Activated CD4-positive, alpha-beta T cell treated with anti-CD3 and anti-CD28 coated beads, Interleukin-2, amount 50 U/mL, for 16 hours (primary cell): Measurements from ENCODE around the gene EEF1A1.
A peak's percentile ranks its signal among the peaks of the same experiment; 100 is the strongest.

ENCODE experiments used
- DNase-seq: peaks from one replicate; pipeline ENCODE4 v3.0.0-alpha.2; 2020

The EEF1A1 gene

GRCh38 chr6:73503027-73503772 lies 17.6 kb downstream of the EEF1A1 start:
- no peak for DNase-seq

- DNase-seq = no peak
These were observed 22.9 kb downstream of the EEF1A1 start for GRCh38 chr6:73497915-73498314.

DNA sequence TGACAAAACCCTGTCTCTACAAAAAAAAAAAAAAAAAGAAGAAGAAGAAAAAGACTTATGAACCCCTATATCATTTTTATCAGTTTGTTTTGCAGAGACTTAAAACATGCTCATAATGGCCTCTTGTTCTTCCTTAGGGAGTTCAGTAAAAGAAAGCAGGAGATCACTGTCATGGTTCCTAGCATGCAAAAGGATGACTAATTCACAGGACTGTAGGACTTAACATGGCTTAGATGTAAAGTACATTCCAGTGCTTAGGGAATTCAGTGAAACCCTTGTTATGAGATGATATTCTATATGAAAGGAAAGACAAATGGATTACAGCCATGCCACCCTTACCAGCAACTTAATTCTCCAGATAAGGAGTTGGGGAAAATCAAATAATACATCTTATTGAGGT lies 29.5 kb downstream of the EEF1A1 start:
- no peak for DNase-seq

GRCh38 chr6:73487473-73487872 lies 33.4 kb downstream of the EEF1A1 start:
- DNase-seq = no peak

DNA sequence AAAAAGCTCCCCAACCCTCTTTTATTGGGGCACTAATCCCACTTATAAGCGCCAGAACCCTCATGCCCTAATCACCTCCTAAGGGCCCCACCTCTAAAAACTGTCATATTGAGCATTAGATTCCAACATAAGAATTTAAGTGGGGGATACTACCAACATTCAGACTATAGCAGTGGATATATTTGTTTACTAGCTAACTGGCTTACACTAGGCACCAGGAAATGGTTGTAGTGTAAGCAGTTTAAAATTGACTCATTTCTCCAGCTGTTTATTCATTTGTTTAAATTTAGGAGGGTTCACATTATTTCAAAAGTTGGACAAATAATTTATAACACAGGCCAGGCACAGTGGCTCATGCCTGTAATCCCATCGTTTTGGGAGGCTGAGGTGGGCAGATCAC lies 36.4 kb downstream of the EEF1A1 start:
- no peak for DNase-seq

GRCh38 chr6:73481969-73482368 lies 38.9 kb downstream of the EEF1A1 start:
- no peak for DNase-seq

GRCh38 chr6:73477407-73477806 lies 43.4 kb downstream of the EEF1A1 start:
- DNase-seq = no peak

DNA sequence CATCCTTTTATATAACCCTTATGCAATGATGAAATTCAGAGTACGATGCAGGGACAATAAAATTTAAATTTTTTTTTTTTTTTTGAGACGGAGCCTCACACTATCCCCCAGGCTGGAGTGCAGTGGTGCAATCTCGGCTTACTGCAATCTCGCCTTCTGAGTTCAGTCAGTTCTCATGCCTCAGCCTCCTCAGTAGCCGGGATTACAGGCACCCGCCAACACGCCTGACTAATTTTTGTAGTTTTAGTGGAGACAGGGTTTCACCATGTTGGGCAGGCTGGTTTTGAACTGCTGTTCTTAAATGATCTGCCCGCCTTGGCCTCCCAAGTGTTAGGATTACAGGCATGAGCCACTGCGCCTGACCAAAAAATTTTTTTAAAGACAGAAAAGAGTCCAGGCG lies 44.1 kb downstream of the EEF1A1 start:
- peak; percentile 48 for DNase-seq

DNA sequence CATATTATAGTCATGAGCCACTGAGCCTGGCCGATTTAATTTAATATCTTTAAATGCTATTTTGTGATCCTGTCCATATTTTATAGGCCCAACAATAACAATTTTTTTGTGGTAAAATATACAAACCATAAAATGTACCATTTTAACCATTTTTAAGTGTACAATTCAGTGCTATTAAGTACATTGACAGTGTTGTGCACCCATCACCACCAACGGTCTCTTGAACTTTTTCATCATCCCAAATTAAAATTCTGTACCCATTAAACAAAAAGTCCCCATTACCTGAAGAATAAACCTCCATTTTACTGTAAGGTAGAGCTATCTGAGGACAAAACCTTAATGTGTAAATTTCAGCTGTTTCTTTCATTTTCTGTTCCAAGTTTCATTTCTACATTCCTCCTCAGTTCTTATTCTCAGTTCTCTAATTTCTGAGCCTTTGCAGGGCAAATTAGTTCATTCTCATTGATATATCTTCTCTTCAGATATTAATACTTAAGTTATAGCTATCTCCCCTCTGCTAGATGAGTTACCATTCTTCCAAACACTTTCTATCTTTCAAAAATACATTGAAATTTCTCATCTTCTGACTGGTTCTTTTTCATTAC lies 49.0 kb downstream of the EEF1A1 start:
- DNase-seq = no peak
